ENCODE data around the gene RND2.

DNA sequence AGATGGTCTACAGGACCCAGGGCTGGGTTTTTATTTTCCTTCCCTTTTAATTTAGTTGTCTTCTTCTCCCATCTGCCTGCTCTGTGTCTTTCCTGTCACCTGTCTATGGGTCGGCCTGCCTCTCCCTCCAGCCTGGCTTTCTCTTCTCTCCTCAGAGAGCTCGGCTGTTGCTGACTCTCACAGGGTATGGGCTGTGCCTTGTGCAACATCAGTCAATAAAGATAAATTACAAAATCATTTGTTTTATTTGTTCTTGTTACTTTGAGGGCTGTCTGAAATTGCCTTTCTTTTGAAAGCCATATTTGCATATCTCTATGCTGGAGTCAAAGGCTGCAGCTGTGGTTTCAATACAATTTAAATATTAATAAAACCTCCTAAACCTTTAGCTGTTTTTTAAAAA, 15.6 kb downstream of the RND2 start:
- TF ChIP-seq, protein P1, sequence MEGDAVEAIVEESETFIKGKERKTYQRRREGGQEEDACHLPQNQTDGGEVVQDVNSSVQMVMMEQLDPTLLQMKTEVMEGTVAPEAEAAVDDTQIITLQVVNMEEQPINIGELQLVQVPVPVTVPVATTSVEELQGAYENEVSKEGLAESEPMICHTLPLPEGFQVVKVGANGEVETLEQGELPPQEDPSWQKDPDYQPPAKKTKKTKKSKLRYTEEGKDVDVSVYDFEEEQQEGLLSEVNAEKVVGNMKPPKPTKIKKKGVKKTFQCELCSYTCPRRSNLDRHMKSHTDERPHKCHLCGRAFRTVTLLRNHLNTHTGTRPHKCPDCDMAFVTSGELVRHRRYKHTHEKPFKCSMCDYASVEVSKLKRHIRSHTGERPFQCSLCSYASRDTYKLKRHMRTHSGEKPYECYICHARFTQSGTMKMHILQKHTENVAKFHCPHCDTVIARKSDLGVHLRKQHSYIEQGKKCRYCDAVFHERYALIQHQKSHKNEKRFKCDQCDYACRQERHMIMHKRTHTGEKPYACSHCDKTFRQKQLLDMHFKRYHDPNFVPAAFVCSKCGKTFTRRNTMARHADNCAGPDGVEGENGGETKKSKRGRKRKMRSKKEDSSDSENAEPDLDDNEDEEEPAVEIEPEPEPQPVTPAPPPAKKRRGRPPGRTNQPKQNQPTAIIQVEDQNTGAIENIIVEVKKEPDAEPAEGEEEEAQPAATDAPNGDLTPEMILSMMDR (IDR thresholded peaks at IDR 0.05; ENCODE audit: low read depth, low read length, missing input control): no peak
- TF ChIP-seq REST (IDR thresholded peaks at IDR 0.05): peak; percentile 53
- peak; percentile 21 for TF ChIP-seq TAF1 (conservative IDR thresholded peaks at IDR 0.05)
- peak in 1 of 2 donors; percentile 55 for TF ChIP-seq JUND (IDR thresholded peaks at IDR 0.05)
- TF ChIP-seq, protein P2, sequence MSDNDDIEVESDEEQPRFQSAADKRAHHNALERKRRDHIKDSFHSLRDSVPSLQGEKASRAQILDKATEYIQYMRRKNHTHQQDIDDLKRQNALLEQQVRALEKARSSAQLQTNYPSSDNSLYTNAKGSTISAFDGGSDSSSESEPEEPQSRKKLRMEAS (IDR thresholded peaks at IDR 0.05): peak; percentile 51
- TF ChIP-seq, protein P3, sequence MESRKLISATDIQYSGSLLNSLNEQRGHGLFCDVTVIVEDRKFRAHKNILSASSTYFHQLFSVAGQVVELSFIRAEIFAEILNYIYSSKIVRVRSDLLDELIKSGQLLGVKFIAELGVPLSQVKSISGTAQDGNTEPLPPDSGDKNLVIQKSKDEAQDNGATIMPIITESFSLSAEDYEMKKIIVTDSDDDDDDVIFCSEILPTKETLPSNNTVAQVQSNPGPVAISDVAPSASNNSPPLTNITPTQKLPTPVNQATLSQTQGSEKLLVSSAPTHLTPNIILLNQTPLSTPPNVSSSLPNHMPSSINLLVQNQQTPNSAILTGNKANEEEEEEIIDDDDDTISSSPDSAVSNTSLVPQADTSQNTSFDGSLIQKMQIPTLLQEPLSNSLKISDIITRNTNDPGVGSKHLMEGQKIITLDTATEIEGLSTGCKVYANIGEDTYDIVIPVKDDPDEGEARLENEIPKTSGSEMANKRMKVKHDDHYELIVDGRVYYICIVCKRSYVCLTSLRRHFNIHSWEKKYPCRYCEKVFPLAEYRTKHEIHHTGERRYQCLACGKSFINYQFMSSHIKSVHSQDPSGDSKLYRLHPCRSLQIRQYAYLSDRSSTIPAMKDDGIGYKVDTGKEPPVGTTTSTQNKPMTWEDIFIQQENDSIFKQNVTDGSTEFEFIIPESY (IDR thresholded peaks at IDR 0.05): peak; percentile 65
- peak in 1 of 2 donors; percentile 43 for TF ChIP-seq GABPA (IDR thresholded peaks at IDR 0.05 in 1 of 2, conservative IDR thresholded peaks at IDR 0.05 in 1 of 2)
- TF ChIP-seq FOXA1 (IDR thresholded peaks at IDR 0.05): peak; percentile 83
- no peak for TF ChIP-seq HNF4G (IDR thresholded peaks at IDR 0.05)
- peak; percentile 71 for TF ChIP-seq SP1 (IDR thresholded peaks at IDR 0.05)
- peak; percentile 50 to 67 for TF ChIP-seq RAD21 (IDR thresholded peaks at IDR 0.05)
- peak in 1 of 2 donors; percentile 41 for TF ChIP-seq EGR1 (IDR thresholded peaks at IDR 0.05; ENCODE audit: low read depth in 2 of 2)
- peak; percentile 85 for TF ChIP-seq YY1 (IDR thresholded peaks at IDR 0.05)
